ENCODE measurements around the gene MAEA. TPM values are rescaled to one million over a fixed set of nuclear protein-coding genes. Genes with fewer than 3 reads are reported as not detected.

The MAEA gene
- total RNA-seq, 3 donors from 2014 or later, result 49.9 to 76.7 (median 62.3) TPM

DNA sequence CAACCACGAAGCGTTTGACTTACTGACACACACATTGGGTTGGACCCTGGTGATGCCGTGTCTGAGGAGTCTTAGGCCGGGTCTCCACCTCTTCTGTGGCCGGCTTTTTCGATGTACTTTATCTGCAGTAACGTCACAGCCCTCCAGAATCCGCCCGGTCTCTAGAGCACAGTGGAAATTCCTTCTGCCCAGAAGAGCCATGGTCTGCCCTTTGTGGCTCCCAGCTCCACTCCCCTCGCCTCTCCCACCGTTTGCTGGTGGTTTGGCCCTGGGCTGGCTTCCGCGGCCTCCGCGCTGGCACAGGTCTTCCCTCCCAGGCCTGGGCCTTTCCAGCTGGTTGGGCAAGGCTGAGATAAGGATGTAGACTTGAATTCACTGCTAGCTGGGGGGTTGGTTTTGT, 4.3 kb downstream of the MAEA start:
- H3K36me3 ChIP-seq, result no peaks in the 10 kb centered on the region

DNA sequence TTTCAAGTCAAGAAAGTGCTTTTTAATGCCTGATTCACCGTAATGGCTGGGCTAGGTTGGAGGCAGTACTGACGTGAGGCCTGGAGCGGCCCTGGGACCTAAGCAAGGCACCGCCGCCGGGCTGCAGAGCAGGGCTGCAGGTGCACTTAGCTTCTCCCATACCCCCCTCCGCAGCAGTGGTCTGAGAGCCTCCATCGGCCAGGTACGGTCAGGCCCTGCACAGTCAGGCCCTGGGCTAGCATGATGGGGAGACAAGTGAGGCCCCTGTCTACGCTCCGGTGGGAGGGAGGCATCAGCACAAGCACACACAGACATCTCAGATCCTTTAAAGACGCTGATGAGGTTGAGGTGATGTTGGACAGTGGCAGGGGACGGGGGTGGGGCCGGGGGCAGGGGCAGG, 4.7 kb downstream of the MAEA start:
- intact Hi-C loops (cut with DNase I; ENCODE audit: low total_unique reads), result no loop called here
- no peak for DNase-seq (ENCODE audit: low spot score in 2 of 2)
- no peak overlapping the region for H3K4me3 ChIP-seq
- H3K9me3 ChIP-seq, result no peaks in the 10 kb centered on the region
- H3K27me3 ChIP-seq, result no peaks in the 10 kb centered on the region
- peaks cover 17 to 22% of the 10 kb centered on the region in 2 donors for H3K4me1 ChIP-seq
- peak overlapping the region; percentile 36 to 53 for H3K27ac ChIP-seq
- TF ChIP-seq POLR2A (IDR thresholded peaks at IDR 0.05) (no peak), POLR2AphosphoS5 (IDR thresholded peaks at IDR 0.05) (no peak), CTCF (IDR thresholded peaks at IDR 0.05) (no peak)
- no peaks in the 10 kb centered on the region for H3K36me3 ChIP-seq

More for the DNA sequence above, 4.3 kb downstream of the MAEA start:
- DNase-seq (ENCODE audit: low spot score in 2 of 2), result no peak
- intact Hi-C loops (cut with DNase I; ENCODE audit: low total_unique reads), result no loop called here
- Histone ChIP-seq H3K9me3 (no peaks in the 10 kb centered on the region), H3K4me1 (peaks cover 17 to 22% of the 10 kb centered on the region in 2 donors), H3K27ac (peak overlapping the region in 1 of 2 donors; percentile 36), H3K4me3 (no peak overlapping the region), H3K27me3 (no peaks in the 10 kb centered on the region)
- TF ChIP-seq POLR2A (IDR thresholded peaks at IDR 0.05), result no peak
- TF ChIP-seq CTCF (IDR thresholded peaks at IDR 0.05), result no peak
- no peak for TF ChIP-seq POLR2AphosphoS5 (IDR thresholded peaks at IDR 0.05)

DNA sequence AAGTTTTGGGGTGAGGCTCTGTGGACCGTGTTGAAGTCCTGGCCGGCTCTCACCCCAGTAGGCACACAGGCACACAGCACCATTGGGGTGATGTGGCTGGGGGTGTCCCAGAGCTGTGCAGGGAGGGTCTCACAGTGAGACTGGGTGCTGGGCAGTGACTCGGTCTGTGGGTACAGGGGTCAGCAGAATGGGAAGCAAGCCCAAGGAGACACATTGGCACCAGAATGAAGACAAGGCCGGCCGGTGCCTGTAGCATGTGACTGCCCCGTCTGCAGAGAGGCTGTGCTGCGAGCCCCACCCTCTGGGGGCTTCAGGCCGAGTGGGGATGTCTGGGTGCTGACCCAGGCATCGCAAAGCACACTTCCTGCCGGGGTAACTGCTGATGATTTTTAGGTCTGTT, 5.2 kb downstream of the MAEA start:
- intact Hi-C loops (cut with DNase I; ENCODE audit: low total_unique reads), result no loop called here
- Histone ChIP-seq H3K27ac (peak overlapping the region in 1 of 2 donors; percentile 53), H3K9me3 (no peaks in the 10 kb centered on the region), H3K4me3 (peak overlapping the region in 1 of 3 donors; percentile 20), H3K4me1 (peaks cover 17 to 22% of the 10 kb centered on the region in 2 donors), H3K27me3 (no peaks in the 10 kb centered on the region), H3K36me3 (no peaks in the 10 kb centered on the region)
- no peak for TF ChIP-seq CTCF (IDR thresholded peaks at IDR 0.05)
- TF ChIP-seq POLR2AphosphoS5 (IDR thresholded peaks at IDR 0.05), result no peak
- no peak for TF ChIP-seq POLR2A (IDR thresholded peaks at IDR 0.05)
- no peak for DNase-seq (ENCODE audit: low spot score in 2 of 2)

- H3K36me3 ChIP-seq, result no peaks in the 10 kb centered on the region
- peaks cover 17 to 22% of the 10 kb centered on the region in 2 donors for H3K4me1 ChIP-seq
- H3K27ac ChIP-seq, result no peak overlapping the region
- H3K4me3 ChIP-seq, result no peak overlapping the region
- H3K9me3 ChIP-seq, result no peaks in the 10 kb centered on the region
- no peaks in the 10 kb centered on the region for H3K27me3 ChIP-seq
- intact Hi-C loops (cut with DNase I; ENCODE audit: low total_unique reads), result no loop called here
- no peak for TF ChIP-seq POLR2AphosphoS5 (IDR thresholded peaks at IDR 0.05)
- TF ChIP-seq POLR2A (IDR thresholded peaks at IDR 0.05), result no peak
- TF ChIP-seq CTCF (IDR thresholded peaks at IDR 0.05), result no peak
- no peak for DNase-seq (ENCODE audit: low spot score in 2 of 2)
Measured at GRCh38 chr4:1295405-1296055, 5.8 kb downstream of the MAEA start.

- Histone ChIP-seq H3K36me3 (no peaks in the 10 kb centered on the region), H3K27me3 (no peaks in the 10 kb centered on the region), H3K4me3 (no peak overlapping the region), H3K9me3 (no peaks in the 10 kb centered on the region), H3K27ac (no peak overlapping the region), H3K4me1 (peaks cover 10 to 13% of the 10 kb centered on the region in 2 donors)
- intact Hi-C loops (cut with DNase I; ENCODE audit: low total_unique reads), result no loop called here
- TF ChIP-seq POLR2A (IDR thresholded peaks at IDR 0.05) (no peak), POLR2AphosphoS5 (IDR thresholded peaks at IDR 0.05) (no peak), CTCF (IDR thresholded peaks at IDR 0.05) (no peak)
- no peak for DNase-seq (ENCODE audit: low spot score in 2 of 2)
Measured at GRCh38 chr4:1296324-1297022, 6.8 kb downstream of the MAEA start.
